H1 (cell line): ENCODE results near the gene CISH. TPM values are rescaled to one million over a fixed set of nuclear protein-coding genes. Genes with fewer than 3 reads are reported as not detected.
A peak's percentile ranks its signal among the peaks of the same experiment; 100 is the strongest.

ENCODE experiments used
- CTCF ChIA-PET: fragments of 300-600 bp; sonication (Branson Sonifier 250); formaldehyde crosslinking; loops from one replicate; lab custom pipeline; 2021; ENCODE audit not compliant: partially characterized antibody; lab: Charles Lee
- POLR2A ChIA-PET: fragments of 300-600 bp; sonication (Branson Sonifier 250); formaldehyde crosslinking; loops from one replicate; lab custom pipeline; 2021; ENCODE audit warnings: inconsistent platforms; ENCODE audit not compliant: partially characterized antibody; lab: Charles Lee
- DNase-seq, 2 experiments: peaks; one replicate each; pipeline versions ENCODE4 v3.0.0 to v3.0.0-alpha.2; 2010 to 2022; ENCODE audit warnings: low spot score in 2 of 2, low read depth in 1 of 2, mixed read lengths in 1 of 2
- FAIRE-seq: peaks from 2 replicates; lab custom pipeline; 2011; peaks lifted over from hg19 to GRCh38; lab: Jason Lieb, UNC
- H2AFZ ChIP-seq: 2 replicates; pipeline ENCODE4 v1.8.1; 2012; ENCODE audit warnings: low read length, inconsistent platforms
- H2AK5ac ChIP-seq: 2 replicates; pipeline ENCODE4 v1.6.1; 2013; ENCODE audit warnings: low read depth, low read length
- H2BK120ac ChIP-seq: replicated peaks from 2 replicates; pipeline ENCODE3; 2013; ENCODE audit warnings: low read depth, low read length, inconsistent platforms
- H2BK12ac ChIP-seq: 2 replicates; pipeline ENCODE4 v1.6.1; 2013; ENCODE audit warnings: low read depth, low read length
- H2BK15ac ChIP-seq: 2 replicates; pipeline ENCODE4 v1.6.1; 2013; ENCODE audit warnings: low read length
- H2BK20ac ChIP-seq: 2 replicates; pipeline ENCODE4 v1.6.1; 2013; ENCODE audit warnings: low read length
- H2BK5ac ChIP-seq: 2 replicates; pipeline ENCODE4 v1.6.1; 2013; ENCODE audit warnings: low read depth, low read length
- H3K14ac ChIP-seq: 2 replicates; pipeline ENCODE4 v1.6.1; 2013; ENCODE audit warnings: inconsistent platforms; ENCODE audit not compliant: insufficient read length
- H3K18ac ChIP-seq: 2 replicates; pipeline ENCODE4 v1.6.1; 2013; ENCODE audit warnings: low read length; ENCODE audit errors: extremely low read depth
- H3K23ac ChIP-seq: 2 replicates; pipeline ENCODE4 v1.6.1; 2013; ENCODE audit warnings: inconsistent platforms; ENCODE audit not compliant: insufficient read length
- H3K23me2 ChIP-seq: 2 replicates; pipeline ENCODE4 v1.6.1; 2013; ENCODE audit warnings: low read depth, low read length
- H3K27ac ChIP-seq: 2 replicates; pipeline ENCODE4 v1.6.1; 2011; ENCODE audit warnings: low read depth, low read length, inconsistent platforms
- H3K27me3 ChIP-seq, 4 experiments: replicated peaks in 1 of 4; 1 replicate in 1 of 4; 2 replicates in 3 of 4; pipeline versions ENCODE4 v1.6.1 to v1.8.1; 2011 to 2013; ENCODE audit warnings: low read length in 3 of 4, mild to moderate bottlenecking in 3 of 4, inconsistent platforms in 2 of 4, mixed read lengths in 2 of 4, moderate library complexity in 1 of 4; ENCODE audit not compliant: control insufficient read depth in 3 of 4, insufficient read depth in 3 of 4; ENCODE audit errors: extremely low read depth in 1 of 4
- H3K36me3 ChIP-seq, 4 experiments: 2 replicates each; pipeline versions ENCODE4 v1.6.1 to v1.8.1; 2011 to 2013; ENCODE audit warnings: mild to moderate bottlenecking in 4 of 4, low read length in 3 of 4, moderate library complexity in 2 of 4, control low read depth in 1 of 4, inconsistent platforms in 1 of 4; ENCODE audit not compliant: insufficient read depth in 4 of 4, control insufficient read depth in 2 of 4
- H3K4ac ChIP-seq: replicated peaks from 2 replicates; pipeline ENCODE3; 2013; ENCODE audit warnings: low read length, low read depth, mixed read lengths, inconsistent platforms; ENCODE audit not compliant: insufficient read length
- H3K4me1 ChIP-seq, 4 experiments: replicated peaks in 1 of 4; 1 replicate in 1 of 4; 2 replicates in 3 of 4; pipeline versions ENCODE4 v1.6.1 to v1.8.1; 2011 to 2013; ENCODE audit warnings: low read length in 3 of 4, inconsistent platforms in 2 of 4, mixed read lengths in 1 of 4; ENCODE audit not compliant: insufficient read depth in 4 of 4, control insufficient read depth in 3 of 4
- H3K4me2 ChIP-seq, 2 experiments: 2 replicates each; pipeline versions ENCODE4 v1.6.1 to v1.8.1; 2011 to 2013; ENCODE audit warnings: low read depth in 2 of 2, low read length in 2 of 2, control low read depth in 1 of 2, inconsistent platforms in 1 of 2, mild to moderate bottlenecking in 1 of 2; ENCODE audit not compliant: insufficient read depth in 1 of 2
- H3K4me3 ChIP-seq, 4 experiments: fragments of 200-600, 300-600 bp in 1 of 4; sonication (generic), shearing (Covaris generic), sonication (Bioruptor Twin) in 1 of 4; 2 replicates each; pipeline versions ENCODE4 v1.5.1 to v1.8.1; 2011 to 2016; ENCODE audit warnings: low read length in 4 of 4, low read depth in 3 of 4, control low read depth in 2 of 4, inconsistent platforms in 2 of 4, mild to moderate bottlenecking in 2 of 4, mixed read lengths in 1 of 4, moderate library complexity in 1 of 4; ENCODE audit not compliant: insufficient read depth in 2 of 4; ENCODE audit errors: extremely low read depth in 1 of 4
- H3K56ac ChIP-seq: replicated peaks from 2 replicates; pipeline ENCODE3; 2013; ENCODE audit warnings: low read depth, mild to moderate bottlenecking, mixed read lengths, low read length, inconsistent platforms; ENCODE audit not compliant: insufficient read length
- H3K79me1 ChIP-seq: 2 replicates; pipeline ENCODE4 v1.6.1; 2013; ENCODE audit warnings: low read depth, low read length, control low read depth
- H3K79me2 ChIP-seq, 2 experiments: 2 replicates each; pipeline versions ENCODE4 v1.6.1 to v1.8.1; 2012 to 2013; ENCODE audit warnings: low read length in 2 of 2, mild to moderate bottlenecking in 2 of 2, inconsistent platforms in 1 of 2; ENCODE audit not compliant: insufficient read depth in 2 of 2, control insufficient read depth in 1 of 2
- H3K9ac ChIP-seq, 4 experiments: replicated peaks in 1 of 4; 1 replicate in 1 of 4; 2 replicates in 3 of 4; pipeline versions ENCODE4 v1.6.1 to v1.8.1; 2011 to 2013; ENCODE audit warnings: low read depth in 3 of 4, low read length in 3 of 4, control low read depth in 2 of 4, mild to moderate bottlenecking in 2 of 4, moderate library complexity in 2 of 4, inconsistent platforms in 1 of 4; ENCODE audit errors: extremely low read depth in 1 of 4
- H3K9me3 ChIP-seq, 2 experiments: 2 replicates each; pipeline versions ENCODE4 v1.6.1 to v1.8.1; 2012 to 2013; ENCODE audit warnings: mild to moderate bottlenecking in 2 of 2, moderate library complexity in 2 of 2, control low read depth in 1 of 2, inconsistent platforms in 1 of 2, low read depth in 1 of 2, low read length in 1 of 2, mixed read lengths in 1 of 2; ENCODE audit not compliant: insufficient read depth in 2 of 2
- H4K20me1 ChIP-seq, 2 experiments: replicated peaks in 1 of 2; 2 replicates each; pipeline versions ENCODE3 to v1.8.1; 2011 to 2013; ENCODE audit warnings: inconsistent platforms in 2 of 2, low read length in 2 of 2, mild to moderate bottlenecking in 1 of 2; ENCODE audit not compliant: insufficient read depth in 2 of 2, control insufficient read depth in 1 of 2
- H4K5ac ChIP-seq: 2 replicates; pipeline ENCODE4 v1.6.1; 2013; ENCODE audit warnings: low read length, low read depth, mixed read lengths, inconsistent platforms; ENCODE audit not compliant: insufficient read length
- H4K8ac ChIP-seq: 2 replicates; pipeline ENCODE4 v1.8.0; 2013; ENCODE audit warnings: mild to moderate bottlenecking, moderate library complexity, low read length, inconsistent platforms; ENCODE audit not compliant: insufficient read depth; ENCODE audit errors: extremely low read depth
- H4K91ac ChIP-seq: replicated peaks from 2 replicates; pipeline ENCODE3; 2013; ENCODE audit warnings: low read length, mixed read lengths, inconsistent platforms; ENCODE audit not compliant: insufficient read length
- CHD2 ChIP-seq: IDR thresholded peaks from 2 replicates; pipeline ENCODE4 v1.6.1; 2012; ENCODE audit warnings: low read length, improper control_type of control experiment
- GABPA ChIP-seq: IDR thresholded peaks from 2 replicates; pipeline ENCODE4 v1.6.1; 2011; ENCODE audit warnings: mild to moderate bottlenecking, low read length, moderate library complexity, borderline replicate concordance; ENCODE audit not compliant: insufficient read depth
- PHF8 ChIP-seq: fragments of 200-600 bp; sonication (generic); conservative IDR thresholded peaks from 2 replicates; pipeline ENCODE4 v1.7.1; 2012; ENCODE audit warnings: low read depth, mild to moderate bottlenecking, inconsistent platforms, low read length, moderate library complexity
- POLR2A ChIP-seq, 2 experiments: IDR thresholded peaks; 1 replicate in 1 of 2; 2 replicates in 1 of 2; pipeline ENCODE4 v1.6.1; 2011; ENCODE audit warnings: low read depth in 2 of 2, low read length in 2 of 2, mild to moderate bottlenecking in 2 of 2; ENCODE audit errors: control extremely low read depth in 1 of 2
- RBBP5 ChIP-seq: IDR thresholded peaks from 2 replicates; pipeline ENCODE4 v1.7.1; 2012; ENCODE audit warnings: low read depth, mild to moderate bottlenecking, inconsistent platforms, low read length, moderate library complexity, borderline replicate concordance
- RFX5 ChIP-seq: IDR thresholded peaks from 2 replicates; pipeline ENCODE4 v1.6.1; 2011; ENCODE audit warnings: low read depth, low read length, improper control_type of control experiment, borderline replicate concordance
- TAF1 ChIP-seq: IDR thresholded peaks from 2 replicates; pipeline ENCODE4 v1.6.1; 2011; ENCODE audit warnings: mild to moderate bottlenecking, low read depth, low read length
- WGBS, 2 experiments: shearing (Covaris generic) in 1 of 2; methylation state at CpG; one replicate each; pipeline versions ENCODE4 v1.1.6 to v1.1.7; 2013 to 2015; ENCODE audit warnings: low lambda C conversion rate in 2 of 2, mixed read lengths in 2 of 2, inconsistent platforms in 1 of 2, low coverage in 1 of 2, missing lambda C conversion rate in 1 of 2; ENCODE audit not compliant: insufficient replicate concordance in 2 of 2, insufficient coverage in 1 of 2, insufficient read length in 1 of 2; ENCODE audit errors: extremely low coverage in 1 of 2, missing lambda C conversion rate in 1 of 2; 5-methylcytosine and 5-hydroxymethylcytosine counted together
- polyA plus RNA-seq, 7 experiments: library from polyadenylated mRNA; depleted of rRNA in 3 of 7; stranded (reverse) in 5 of 7; unstranded in 2 of 7; fragments of >200 nt in 5 of 7; fragments of 200-250 nt in 2 of 7; gene quantifications; 1 replicate in 5 of 7; 2 replicates in 1 of 7; 4 replicates in 1 of 7; pipeline versions ENCODE4 v1.2.1 to v1.2.3, GENCODE V29; 2011 to 2013; ENCODE audit warnings: missing spikeins in 2 of 7, mixed read lengths in 2 of 7
- total RNA-seq: library from RNA; stranded (reverse); fragmentation: NEBNext Ultra II Directional; extraction: Animal tissue kit (Norgen Biotek cat#: 25700); gene quantifications from 2 replicates; pipeline ENCODE4 v1.2.1, GENCODE V29; 2021
- TF ChIP-seq, protein P1 (sequence below): IDR thresholded peaks from 2 replicates; pipeline ENCODE4 v1.6.1; 2012; ENCODE audit warnings: inconsistent platforms

The CISH gene
- total and polyA plus RNA-seq, 2 of the 8 experiments (the other 6 are each of a cell fraction or from before 2014, with no cell fraction given): 1.9 to 2.2 TPM

DNA sequence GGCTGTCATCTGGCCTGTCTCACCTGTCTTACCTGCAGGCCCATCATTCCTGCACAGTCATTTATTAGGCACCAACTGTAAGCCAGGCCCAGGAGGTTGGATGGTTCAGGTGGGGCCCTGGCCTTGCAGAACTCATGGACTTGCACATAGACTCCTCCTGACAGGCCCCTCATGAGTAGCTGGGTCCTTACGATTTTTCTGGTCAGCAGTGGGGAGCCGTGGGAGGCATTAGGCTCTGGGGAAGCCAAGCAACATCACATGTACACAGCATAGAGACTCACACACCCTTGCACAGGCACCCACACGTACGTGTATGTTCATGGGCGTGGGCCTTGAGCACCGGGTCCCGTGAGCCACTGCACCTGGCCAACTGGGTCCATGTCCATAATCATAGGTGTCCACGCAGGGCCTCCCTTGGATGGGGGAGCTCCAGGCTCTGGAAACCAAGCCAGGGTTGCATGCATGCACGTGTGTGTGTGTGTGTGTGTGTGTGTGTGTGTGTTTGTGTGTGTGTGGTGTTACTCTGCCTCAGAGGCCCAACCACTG, 20.3 kb downstream of the CISH start:
- no peaks in the 10 kb centered on the region for H3K36me3 ChIP-seq
- FAIRE-seq (no peak), DNase-seq (no peak)
- no peak overlapping the region for H3K4ac ChIP-seq
- no peak overlapping the region for H4K8ac ChIP-seq
- H3K79me2 ChIP-seq: no peaks in the 10 kb centered on the region
- no peak overlapping the region for H3K23ac ChIP-seq
- no peaks in the 10 kb centered on the region for H3K79me1 ChIP-seq
- H3K23me2 ChIP-seq: no peaks in the 10 kb centered on the region
- H4K5ac ChIP-seq: no peak overlapping the region
- H3K18ac ChIP-seq: no peak overlapping the region
- no peak overlapping the region for H3K4me2 ChIP-seq
- POLR2A ChIA-PET: interaction anchor here (0.7 to 2.3 kb wide), 4 partner anchors 9 to 18 kb away, joined by 3 to 8 read pairs (median 5); no protein-coding TSS in a partner anchor
- no peak overlapping the region for H3K27ac ChIP-seq
- no peak overlapping the region for H2AFZ ChIP-seq
- no peak overlapping the region for H3K56ac ChIP-seq
- H2BK15ac ChIP-seq: no peak overlapping the region
- CTCF ChIA-PET: interaction anchor here (0.6 to 11.1 kb wide), 8 partner anchors 8 to 265 kb away, joined by 3 to 233 read pairs (median 3); partner anchors contain the start of genes CISH, HEMK1 and MAPKAPK3
- H4K20me1 ChIP-seq: peaks cover 0 to 2% of the 10 kb centered on the region in 2 experiments
- H2BK20ac ChIP-seq: no peak overlapping the region
- H3K14ac ChIP-seq: no peak overlapping the region
- 78% methylated on average over 9 of the region's 9 CpGs; no CpG with 5 or more reads in 1 of the 2 experiments for WGBS, 2 experiments
- no peak overlapping the region for H2BK5ac ChIP-seq
- H2BK120ac ChIP-seq: no peak overlapping the region
- H3K27me3 ChIP-seq: peaks cover 0 to 2% (median 0%) of the 10 kb centered on the region in 4 experiments; a peak in 1 of 7 replicates
- H3K9ac ChIP-seq: no peak overlapping the region
- no peak overlapping the region for H3K4me3 ChIP-seq
- no peaks in the 10 kb centered on the region for H3K4me1 ChIP-seq
- no peak for TF ChIP-seq GABPA
- TF ChIP-seq POLR2A (IDR thresholded peaks at IDR 0.05; ENCODE audit: control extremely low read depth in 1 of 2, low read depth in 2 of 2, low read length in 2 of 2): no peak
- TF ChIP-seq, protein P1, sequence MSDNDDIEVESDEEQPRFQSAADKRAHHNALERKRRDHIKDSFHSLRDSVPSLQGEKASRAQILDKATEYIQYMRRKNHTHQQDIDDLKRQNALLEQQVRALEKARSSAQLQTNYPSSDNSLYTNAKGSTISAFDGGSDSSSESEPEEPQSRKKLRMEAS: no peak
- TF ChIP-seq RBBP5: no peak
- no peak for TF ChIP-seq RFX5
- no peak for TF ChIP-seq PHF8
- no peak for TF ChIP-seq TAF1
- no peak for TF ChIP-seq CHD2
- no peak overlapping the region for H4K91ac ChIP-seq
- H2BK12ac ChIP-seq: peak overlapping the region; percentile 27; the same call in 1 of the 2 replicates
- H2AK5ac ChIP-seq: no peak overlapping the region
- H3K9me3 ChIP-seq: no peaks in the 10 kb centered on the region
